KMS-11 (cell line): ENCODE data around the gene TPO.

Experiments used
- H2AFZ ChIP-seq: fragments of 200-600 bp; sonication (generic); 2 replicates; pipeline ENCODE4 v1.6.1; 2016; ENCODE audit warnings: antibody characterized with exemption, mixed run types, low read depth
- H3K27ac ChIP-seq: fragments of 200-600 bp; sonication (generic); 2 replicates; pipeline ENCODE4 v1.6.1; 2016; ENCODE audit warnings: mild to moderate bottlenecking, mixed run types
- H3K27me3 ChIP-seq: fragments of 200-600 bp; sonication (generic); 2 replicates; pipeline ENCODE4 v1.6.1; 2017; ENCODE audit warnings: mild to moderate bottlenecking, low read depth, mixed run types, moderate library complexity; ENCODE audit not compliant: insufficient read depth
- H3K36me3 ChIP-seq: fragments of 200-600 bp; sonication (generic); 2 replicates; pipeline ENCODE4 v1.6.1; 2017; ENCODE audit warnings: mild to moderate bottlenecking, mixed run types; ENCODE audit not compliant: insufficient read depth
- H3K4me1 ChIP-seq: fragments of 200-600 bp; sonication (generic); 2 replicates; pipeline ENCODE4 v1.6.1; 2016; ENCODE audit warnings: mild to moderate bottlenecking, low read depth, mixed run types; ENCODE audit not compliant: poor library complexity, severe bottlenecking
- H3K4me2 ChIP-seq: fragments of 200-600 bp; sonication (generic); 2 replicates; pipeline ENCODE4 v1.7.0; 2016; ENCODE audit warnings: mild to moderate bottlenecking, mixed run types
- H3K4me3 ChIP-seq: fragments of 200-600 bp; sonication (generic); IDR thresholded peaks from 2 replicates; pipeline ENCODE4 v1.6.1; 2017; ENCODE audit warnings: low read depth, low read length, mixed read lengths; ENCODE audit not compliant: insufficient read depth
- H3K79me2 ChIP-seq: fragments of 200-600 bp; sonication (generic); 2 replicates; pipeline ENCODE4 v1.6.1; 2016; ENCODE audit warnings: low read depth, mixed run types; ENCODE audit not compliant: insufficient read depth
- H3K9ac ChIP-seq: fragments of 200-600 bp; sonication (generic); 2 replicates; pipeline ENCODE4 v1.6.1; 2016; ENCODE audit warnings: mild to moderate bottlenecking, mixed run types
- H4K20me1 ChIP-seq: fragments of 200-600 bp; sonication (generic); 2 replicates; pipeline ENCODE4 v1.6.1; 2016; ENCODE audit warnings: mild to moderate bottlenecking, mixed run types; ENCODE audit not compliant: insufficient read depth
- TF ChIP-seq, protein P1 (sequence below): fragments of 200-600 bp; sonication (generic); conservative IDR thresholded peaks from 2 replicates; pipeline ENCODE4 v1.6.1; 2017; ENCODE audit warnings: low read depth, mild to moderate bottlenecking, antibody characterized with exemption, low read length, moderate library complexity, mixed read lengths

The TPO gene

GRCh38 chr2:1370461-1370860, 42.8 kb upstream of the TPO start:
- Histone ChIP-seq H3K9ac (no peak overlapping the region), H3K36me3 (no peaks in the 10 kb centered on the region), H3K27ac (no peak overlapping the region), H4K20me1 (no peaks in the 10 kb centered on the region), H3K4me3 (no peak overlapping the region), H3K27me3 (no peaks in the 10 kb centered on the region), H3K4me2 (no peak overlapping the region), H3K4me1 (no peaks in the 10 kb centered on the region), H2AFZ (no peak overlapping the region), H3K79me2 (no peaks in the 10 kb centered on the region)
- TF ChIP-seq, protein P1, sequence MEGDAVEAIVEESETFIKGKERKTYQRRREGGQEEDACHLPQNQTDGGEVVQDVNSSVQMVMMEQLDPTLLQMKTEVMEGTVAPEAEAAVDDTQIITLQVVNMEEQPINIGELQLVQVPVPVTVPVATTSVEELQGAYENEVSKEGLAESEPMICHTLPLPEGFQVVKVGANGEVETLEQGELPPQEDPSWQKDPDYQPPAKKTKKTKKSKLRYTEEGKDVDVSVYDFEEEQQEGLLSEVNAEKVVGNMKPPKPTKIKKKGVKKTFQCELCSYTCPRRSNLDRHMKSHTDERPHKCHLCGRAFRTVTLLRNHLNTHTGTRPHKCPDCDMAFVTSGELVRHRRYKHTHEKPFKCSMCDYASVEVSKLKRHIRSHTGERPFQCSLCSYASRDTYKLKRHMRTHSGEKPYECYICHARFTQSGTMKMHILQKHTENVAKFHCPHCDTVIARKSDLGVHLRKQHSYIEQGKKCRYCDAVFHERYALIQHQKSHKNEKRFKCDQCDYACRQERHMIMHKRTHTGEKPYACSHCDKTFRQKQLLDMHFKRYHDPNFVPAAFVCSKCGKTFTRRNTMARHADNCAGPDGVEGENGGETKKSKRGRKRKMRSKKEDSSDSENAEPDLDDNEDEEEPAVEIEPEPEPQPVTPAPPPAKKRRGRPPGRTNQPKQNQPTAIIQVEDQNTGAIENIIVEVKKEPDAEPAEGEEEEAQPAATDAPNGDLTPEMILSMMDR, result no peak

DNA sequence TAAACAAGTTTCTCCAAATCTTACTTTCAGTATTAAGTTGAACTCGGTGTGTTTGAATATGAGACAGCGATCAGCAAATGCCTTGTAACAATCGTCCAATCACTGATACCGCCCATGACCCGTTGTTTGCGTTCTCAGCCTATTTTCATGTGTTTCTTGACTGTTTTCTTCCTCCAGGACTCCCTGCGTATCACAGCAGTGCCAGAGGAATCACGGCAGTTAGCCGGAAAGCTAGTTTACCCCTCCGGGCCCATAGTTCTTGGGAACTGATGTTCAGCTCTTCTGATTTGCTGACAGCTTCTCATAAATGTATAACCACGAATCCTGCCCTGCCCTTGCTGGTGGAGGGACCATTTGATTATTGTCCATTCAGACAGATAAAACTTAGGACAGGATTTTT, 42.2 kb upstream of the TPO start:
- TF ChIP-seq, protein P1, result no peak
- H3K36me3 ChIP-seq, result no peaks in the 10 kb centered on the region
- H3K27ac ChIP-seq, result no peak overlapping the region
- no peak overlapping the region for H3K4me2 ChIP-seq
- no peak overlapping the region for H3K9ac ChIP-seq
- H2AFZ ChIP-seq, result no peak overlapping the region
- H3K4me1 ChIP-seq, result no peaks in the 10 kb centered on the region
- H4K20me1 ChIP-seq, result no peaks in the 10 kb centered on the region
- no peak overlapping the region for H3K4me3 ChIP-seq
- no peaks in the 10 kb centered on the region for H3K79me2 ChIP-seq
- H3K27me3 ChIP-seq, result no peaks in the 10 kb centered on the region

GRCh38 chr2:1373830-1374229, 39.4 kb upstream of the TPO start:
- Histone ChIP-seq H3K4me3 (no peak overlapping the region), H3K27ac (no peak overlapping the region), H3K79me2 (no peaks in the 10 kb centered on the region), H3K36me3 (no peaks in the 10 kb centered on the region), H3K4me2 (no peak overlapping the region), H3K4me1 (no peaks in the 10 kb centered on the region), H3K27me3 (no peaks in the 10 kb centered on the region), H3K9ac (no peak overlapping the region), H2AFZ (no peak overlapping the region), H4K20me1 (no peaks in the 10 kb centered on the region)
- TF ChIP-seq, protein P1, result no peak

GRCh38 chr2:1374287-1374686, 39.0 kb upstream of the TPO start:
- H3K4me3 ChIP-seq, result no peak overlapping the region
- no peaks in the 10 kb centered on the region for H3K36me3 ChIP-seq
- no peaks in the 10 kb centered on the region for H3K4me1 ChIP-seq
- TF ChIP-seq, protein P1, result no peak
- H3K27ac ChIP-seq, result no peak overlapping the region
- no peaks in the 10 kb centered on the region for H4K20me1 ChIP-seq
- no peaks in the 10 kb centered on the region for H3K27me3 ChIP-seq
- no peak overlapping the region for H3K9ac ChIP-seq
- H2AFZ ChIP-seq, result no peak overlapping the region
- H3K4me2 ChIP-seq, result no peak overlapping the region
- H3K79me2 ChIP-seq, result no peaks in the 10 kb centered on the region
